MM.1S (cell line): ENCODE measurements around the gene GPR180.

ENCODE experiments used
- CTCF ChIP-seq: fragments of 300-600 bp; sonication (generic); IDR thresholded peaks from 2 replicates; pipeline ENCODE4 v1.5.1; 2016; ENCODE audit warnings: antibody characterized with exemption, low read length, mixed read lengths
- EZH2phosphoT487 ChIP-seq: fragments of 300-600 bp; sonication (generic); IDR thresholded peaks from 2 replicates; pipeline ENCODE4 v1.6.1; 2018; ENCODE audit warnings: antibody characterized with exemption, low read length

- TF ChIP-seq CTCF, result no peak
- TF ChIP-seq EZH2phosphoT487, result no peak
Measured at GRCh38 chr13:94556621-94557020, 45.0 kb upstream of the GPR180 start.
